Measurements from ENCODE around the gene PTPN6. TPM values are rescaled to one million over a fixed set of nuclear protein-coding genes. Genes with fewer than 3 reads are reported as not detected.

PTPN6 gene
- total RNA-seq, 1 donor from 2014 or later: 2.6 TPM

DNA sequence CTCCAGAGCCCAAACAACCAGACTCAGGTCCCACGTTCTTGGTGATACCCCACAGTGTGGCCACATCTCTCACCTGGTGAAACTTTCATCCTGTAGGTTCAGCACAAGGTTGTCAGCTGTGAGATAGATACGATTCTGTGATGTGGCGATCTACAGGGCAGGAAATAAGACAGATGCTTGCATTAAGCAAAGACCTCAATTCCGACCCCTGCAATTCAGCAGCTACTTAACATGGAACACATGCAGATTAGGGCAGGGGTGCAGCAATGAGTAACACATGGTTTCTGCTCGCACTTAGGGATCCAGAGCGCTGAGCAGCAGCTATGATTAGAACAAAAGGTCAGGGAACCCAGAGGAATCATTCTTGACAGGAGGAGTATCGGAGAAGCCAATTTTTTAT lies 15.2 kb downstream of the PTPN6 start:
- DNase-seq (ENCODE audit: low read depth in 2 of 2): no peak

DNA sequence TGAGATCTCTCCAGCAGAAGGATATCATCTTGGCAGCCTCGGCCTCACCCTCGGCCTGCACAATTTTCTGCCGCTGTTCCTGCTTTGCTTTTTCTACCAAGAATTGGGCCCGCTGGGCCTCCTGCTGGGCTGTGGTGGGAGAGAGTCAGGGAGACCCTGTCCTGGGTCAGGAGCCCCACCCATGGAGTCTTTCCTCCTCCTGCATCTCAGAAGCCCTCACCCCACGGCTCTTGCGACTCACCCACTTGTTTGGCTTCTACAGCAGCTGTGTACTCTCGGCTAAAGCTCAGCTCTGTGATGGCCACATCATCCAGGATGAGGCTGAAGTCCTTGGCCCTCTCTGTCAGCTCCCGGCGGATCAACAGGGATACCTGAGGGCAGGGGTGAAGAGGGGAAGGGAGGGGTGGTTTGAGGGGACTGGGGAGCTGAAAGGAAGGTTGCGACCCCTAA lies 16.5 kb downstream of the PTPN6 start:
- DNase-seq (ENCODE audit: low read depth in 2 of 2): no peak

DNA sequence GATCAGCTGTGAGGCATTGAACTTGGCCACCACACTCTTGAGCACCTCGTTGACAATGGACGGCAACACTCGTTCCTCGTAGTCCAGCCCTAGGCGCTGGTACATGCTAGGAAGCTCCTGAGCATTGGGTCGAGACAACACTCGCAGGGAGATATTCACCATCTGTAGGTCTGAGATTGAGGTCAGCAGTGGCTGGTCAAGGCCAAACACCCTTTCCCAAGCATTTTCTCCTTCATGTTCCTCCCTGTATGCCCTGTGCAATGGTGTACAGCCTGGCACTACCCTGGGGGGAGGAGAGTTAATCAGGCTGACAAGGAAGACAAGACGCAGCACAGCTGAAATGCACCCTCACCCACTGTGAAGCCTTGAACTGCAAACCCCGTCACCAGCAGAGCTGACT lies 17.3 kb downstream of the PTPN6 start:
- DNase-seq (ENCODE audit: low read depth in 2 of 2): no peak

GRCh38 chr12:6970096-6970527 lies 19.0 kb downstream of the PTPN6 start:
- no peak for DNase-seq (ENCODE audit: low read depth in 2 of 2)

GRCh38 chr12:6974180-6974579 lies 23.0 kb downstream of the PTPN6 start:
- DNase-seq (ENCODE audit: low read depth in 2 of 2): no peak

DNA sequence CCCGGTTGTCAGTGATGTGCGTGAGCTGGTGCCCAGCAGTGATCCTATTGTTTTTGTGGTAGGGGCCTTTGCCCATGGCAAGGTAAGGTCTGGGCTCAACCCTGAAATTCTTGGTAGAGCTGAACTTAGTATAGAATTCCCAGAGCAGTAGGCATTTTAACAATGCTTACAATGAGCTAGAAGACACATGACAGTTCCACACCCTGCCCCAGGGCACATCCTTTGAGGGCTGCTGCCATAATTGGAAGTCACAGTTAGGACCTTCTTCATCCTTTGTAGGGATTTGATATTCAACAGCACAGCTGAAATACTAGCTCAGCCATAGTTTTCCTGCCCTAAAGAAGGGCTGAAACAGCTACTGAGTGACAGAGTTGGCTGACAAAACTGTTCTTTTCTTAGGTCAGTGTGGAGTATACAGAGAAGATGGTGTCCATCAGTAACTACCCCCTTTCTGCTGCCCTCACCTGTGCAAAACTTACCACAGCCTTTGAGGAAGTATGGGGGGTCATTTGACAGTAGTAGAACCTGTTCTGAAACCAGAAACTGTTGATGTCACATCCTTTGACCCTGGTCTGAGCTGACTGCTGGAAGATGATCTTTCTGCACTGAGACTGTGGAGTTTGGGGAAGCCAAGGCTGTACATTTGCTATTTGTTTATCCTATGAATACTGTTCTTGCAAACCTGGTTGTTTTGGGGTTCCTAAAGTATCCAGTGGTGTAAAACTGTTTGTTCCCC lies 24.3 kb downstream of the PTPN6 start:
- DNase-seq (ENCODE audit: low read depth in 2 of 2): no peak

GRCh38 chr12:6977653-6978052 lies 26.5 kb downstream of the PTPN6 start:
- DNase-seq (ENCODE audit: low read depth in 2 of 2): no peak

GRCh38 chr12:6978188-6978587 lies 27.0 kb downstream of the PTPN6 start:
- no peak for DNase-seq (ENCODE audit: low read depth in 2 of 2)

DNA sequence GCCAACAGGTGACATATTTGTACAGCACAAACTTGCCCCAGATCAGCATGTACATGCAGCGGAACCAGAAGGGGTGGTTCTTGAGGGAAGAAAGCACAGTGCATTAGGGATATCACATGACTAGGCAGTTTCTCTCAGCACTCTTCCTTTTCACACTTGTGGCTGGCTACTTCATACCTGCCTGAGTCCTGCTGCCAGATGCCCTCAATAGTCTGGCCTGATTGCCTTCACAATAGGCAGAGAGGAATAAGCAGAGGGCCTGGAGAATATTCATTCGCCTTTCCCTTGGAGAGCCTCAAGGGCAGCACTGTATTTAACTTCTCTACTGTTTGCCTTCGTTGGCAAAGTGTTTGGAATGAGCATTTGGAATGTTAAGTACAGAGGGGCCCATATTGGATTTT lies 27.5 kb downstream of the PTPN6 start:
- no peak for DNase-seq (ENCODE audit: low read depth in 2 of 2)

- DNase-seq (ENCODE audit: low read depth in 2 of 2): no peak
Measured at GRCh38 chr12:6979021-6979420, 27.9 kb downstream of the PTPN6 start.

DNA sequence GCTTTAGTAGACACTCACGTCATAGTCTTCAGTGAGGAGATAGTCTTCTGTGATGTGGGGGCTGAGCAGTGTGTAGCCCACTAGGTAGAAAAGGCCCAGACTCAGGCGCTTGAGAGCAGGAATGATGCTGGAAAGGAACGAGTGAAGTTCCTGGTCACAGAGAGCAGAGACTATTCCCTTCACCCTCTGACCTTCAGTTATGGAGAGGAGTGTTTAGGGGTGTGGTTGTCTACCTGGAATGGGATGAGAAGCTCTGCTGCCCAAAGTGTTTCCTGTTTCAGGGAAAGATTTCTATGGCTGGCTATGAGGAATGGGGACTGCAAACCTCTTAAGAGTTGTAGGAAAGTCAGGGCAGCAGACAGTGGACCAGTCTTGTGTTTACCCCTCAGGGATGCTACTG lies 28.3 kb downstream of the PTPN6 start:
- DNase-seq (ENCODE audit: low read depth in 2 of 2): no peak

GRCh38 chr12:6980075-6980474 lies 28.9 kb downstream of the PTPN6 start:
- DNase-seq (ENCODE audit: low read depth in 2 of 2): no peak

GRCh38 chr12:6980740-6981139 lies 29.6 kb downstream of the PTPN6 start:
- no peak for DNase-seq (ENCODE audit: low read depth in 2 of 2)

- no peak for DNase-seq (ENCODE audit: low read depth in 2 of 2)
Measured at GRCh38 chr12:6981152-6982052, 30.2 kb downstream of the PTPN6 start.

DNA sequence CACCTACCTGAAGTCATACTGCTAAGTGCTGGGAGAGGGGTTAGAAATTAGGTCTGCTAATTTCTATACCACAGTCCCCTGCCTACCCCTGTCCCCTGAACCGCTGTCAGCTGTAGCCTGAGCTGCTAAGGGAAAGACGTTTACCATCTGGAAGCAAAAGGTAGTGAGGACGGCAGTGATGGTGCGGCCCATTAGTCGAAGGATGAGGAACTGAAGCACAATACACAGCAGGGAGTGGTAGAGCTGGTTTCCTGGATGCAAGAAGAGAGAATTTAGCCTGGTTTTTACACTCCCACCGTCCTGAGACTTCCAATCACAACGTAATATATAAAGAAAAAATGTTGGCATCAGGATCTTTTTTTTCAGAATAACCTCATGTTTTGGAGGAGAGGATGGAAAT lies 31.4 kb downstream of the PTPN6 start:
- DNase-seq (ENCODE audit: low read depth in 2 of 2): no peak

DNA sequence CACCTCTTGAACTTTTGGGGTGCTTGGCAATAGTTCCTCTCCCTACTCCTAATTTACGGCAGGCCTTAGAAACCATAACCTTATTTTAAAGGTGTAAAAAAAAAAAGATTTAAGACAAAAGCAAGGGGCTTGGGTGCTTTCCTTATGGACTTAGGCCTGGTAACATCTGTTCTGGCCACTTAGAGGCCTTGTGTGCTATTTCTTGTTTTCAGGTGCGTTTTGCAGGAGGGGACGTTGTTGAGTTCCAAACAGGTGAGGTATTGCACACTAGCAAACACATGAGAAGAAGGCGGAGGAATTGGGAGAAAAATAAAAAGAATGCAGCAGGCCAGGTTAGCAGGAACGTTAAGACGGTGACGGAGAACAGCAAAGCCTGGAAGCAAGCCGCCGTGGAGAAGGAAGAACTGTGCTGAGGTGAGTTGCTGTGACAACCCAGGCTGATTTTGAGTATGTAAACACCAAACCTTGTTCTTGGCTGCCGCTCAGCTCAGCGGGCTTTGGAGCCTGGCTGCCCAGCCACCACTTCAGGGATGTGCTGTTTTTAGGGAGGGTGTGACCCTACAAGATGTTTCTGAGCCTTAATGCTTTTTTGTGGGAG lies 36.9 kb downstream of the PTPN6 start:
- no peak for DNase-seq (ENCODE audit: low read depth in 2 of 2)

DNA sequence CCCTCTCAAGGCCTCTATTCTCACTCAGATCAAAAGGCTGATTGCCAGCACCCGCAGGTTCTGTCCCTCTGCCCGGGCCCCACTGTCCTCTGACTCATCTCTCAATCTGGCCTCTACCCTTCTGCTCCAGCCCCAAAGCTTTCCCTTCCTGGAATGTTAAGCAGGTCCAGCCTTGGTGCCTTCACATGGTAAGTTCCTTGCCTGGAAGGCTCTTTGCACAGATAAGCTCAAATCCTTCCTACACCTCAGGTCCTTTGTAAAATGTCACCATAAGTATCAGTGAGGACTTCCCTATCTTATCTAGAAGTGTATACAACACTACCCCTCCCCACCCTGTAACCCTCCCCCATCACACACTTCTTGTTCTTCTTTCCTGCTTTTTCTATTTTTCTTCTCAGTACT lies 44.9 kb downstream of the PTPN6 start:
- DNase-seq (ENCODE audit: low read depth in 2 of 2): no peak

DNA sequence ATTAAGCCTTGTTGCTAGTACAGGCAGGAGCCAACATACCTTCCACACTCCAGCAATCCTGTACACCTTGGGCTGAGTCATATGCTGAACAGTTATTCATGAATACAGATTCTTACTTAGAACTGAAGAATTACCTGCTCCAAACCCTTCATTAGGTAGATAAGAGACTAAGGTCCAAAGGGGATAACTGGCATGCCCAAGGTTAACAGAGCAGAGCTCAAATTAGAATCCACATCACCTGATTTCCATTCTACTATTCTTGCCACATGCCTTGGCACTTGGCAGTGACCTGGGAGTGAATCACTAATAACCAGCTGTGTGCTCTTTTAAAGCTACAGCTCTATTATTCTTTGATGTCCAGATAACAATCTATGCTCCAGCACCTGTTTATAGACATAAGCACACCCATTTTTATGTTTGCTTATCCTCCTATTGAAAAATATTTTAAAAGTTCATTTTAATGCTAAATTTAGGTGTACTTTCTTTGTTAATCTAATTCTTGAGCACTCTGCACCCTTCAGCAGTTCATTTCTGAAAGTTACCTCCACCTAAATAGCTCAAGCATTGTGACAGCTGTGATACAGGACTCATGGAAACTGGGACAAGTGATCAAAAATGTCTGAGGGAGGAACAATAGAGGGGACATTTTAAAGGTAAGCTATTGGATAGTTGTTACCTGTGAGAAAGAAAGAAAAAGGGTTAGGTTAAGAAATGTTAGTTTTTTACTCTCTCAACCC lies 47.7 kb downstream of the PTPN6 start:
- DNase-seq (ENCODE audit: low read depth in 2 of 2): no peak

DNA sequence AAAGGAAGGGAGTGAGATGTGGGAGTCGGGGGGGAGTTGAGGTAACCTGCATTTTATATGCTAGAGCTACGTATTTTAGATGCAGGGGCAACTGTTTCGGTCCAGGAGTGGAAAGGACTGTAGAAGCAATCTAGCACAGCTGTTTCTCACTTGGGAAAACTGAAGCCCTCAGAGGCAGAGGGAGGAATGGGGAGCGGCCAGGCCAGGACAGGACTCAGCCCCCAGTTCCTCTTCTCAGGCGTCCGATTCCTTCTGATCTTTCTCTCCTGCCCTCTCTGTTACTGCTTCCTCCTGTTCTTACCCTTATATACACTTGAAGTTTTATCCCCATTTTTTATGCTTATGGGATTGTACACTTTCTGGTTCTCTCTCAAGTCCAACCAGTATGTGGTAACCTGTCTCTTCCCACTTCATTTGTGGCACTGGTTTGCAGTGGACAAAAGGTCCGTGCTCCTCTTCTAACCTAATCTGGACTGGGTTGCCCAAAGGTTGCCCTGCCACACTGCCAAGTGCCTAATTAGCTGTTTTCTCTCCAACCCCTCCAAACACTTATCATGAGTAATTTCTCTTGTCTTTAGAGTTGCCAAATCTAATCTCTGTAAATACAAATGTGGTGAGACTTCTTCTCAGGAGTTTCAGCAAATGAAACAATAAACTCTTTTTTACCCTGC lies 50.9 kb downstream of the PTPN6 start:
- no peak for DNase-seq (ENCODE audit: low read depth in 2 of 2)

DNA sequence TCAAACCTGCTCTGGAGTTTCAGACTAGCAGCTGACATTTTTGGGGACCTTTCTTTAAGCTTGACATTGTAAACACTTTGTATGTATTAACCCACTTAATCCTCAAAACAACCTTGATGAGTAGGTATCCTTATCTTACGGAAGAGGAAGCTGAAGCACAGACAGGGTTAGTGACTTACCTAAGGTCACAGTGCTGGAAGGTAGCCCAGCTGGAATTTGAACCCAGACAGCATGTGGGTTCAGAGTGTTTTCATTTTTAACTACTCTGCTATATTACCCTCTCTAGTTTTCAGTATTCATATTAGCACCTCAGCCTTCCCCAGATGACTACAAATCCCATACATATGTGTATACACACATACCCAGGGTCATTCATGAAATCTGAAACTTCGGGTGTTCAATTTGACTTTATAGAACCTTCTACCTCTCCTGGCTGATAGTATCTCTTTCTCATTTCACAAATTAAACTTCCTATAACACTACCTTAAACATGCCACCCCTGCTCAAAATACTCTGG lies 53.2 kb downstream of the PTPN6 start:
- DNase-seq (ENCODE audit: low read depth in 2 of 2): no peak

DNA sequence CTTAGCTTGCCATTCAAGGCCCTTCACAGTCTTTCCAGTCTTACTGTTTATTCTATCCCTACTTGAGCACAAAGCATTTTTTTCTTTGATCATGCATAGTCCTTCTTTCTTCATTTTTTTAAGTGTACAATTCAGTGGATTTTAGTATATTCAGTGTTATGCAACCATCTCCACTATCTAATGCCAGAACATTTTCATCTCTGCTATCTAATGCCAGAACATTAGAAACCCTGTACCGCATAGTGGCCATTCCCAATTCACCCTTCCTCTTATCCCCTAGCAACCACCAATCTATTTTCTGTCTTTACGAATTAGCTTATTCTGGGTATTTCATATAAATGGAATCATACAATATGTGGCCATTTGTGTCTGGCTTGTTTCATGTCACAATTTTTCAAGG lies 53.7 kb downstream of the PTPN6 start:
- no peak for DNase-seq (ENCODE audit: low read depth in 2 of 2)

All from dermis microvascular lymphatic vessel endothelial cell (primary cell).